PC-9 (cell line): ENCODE results near the gene ZNF408. TPM values are rescaled to one million over a fixed set of nuclear protein-coding genes. Genes with fewer than 3 reads are reported as not detected.
A peak's percentile ranks its signal among the peaks of the same experiment; 100 is the strongest.
"Not testable (repeated sequence)": the region's sequence is repeated elsewhere in the genome, so short reads cannot be mapped to it uniquely, and the experiment has no call there.

Experiments used
- BruUV-seq: library from RNA; stranded (reverse); fragments of 400-500 nt; replicated peaks from 2 replicates; lab custom pipeline; 2021; lab: Mats Ljungman, UMichigan
- CTCF ChIA-PET: fragments of 300-600 bp; sonication (Branson Sonifier 250); formaldehyde crosslinking; loops from one replicate; lab custom pipeline; 2022; ENCODE audit warnings: antibody characterized with exemption; lab: Charles Lee
- POLR2A ChIA-PET: fragments of 300-600 bp; sonication (Branson Sonifier 250); formaldehyde crosslinking; loops from one replicate; lab custom pipeline; 2022; ENCODE audit warnings: antibody characterized with exemption; ENCODE audit not compliant: unreplicated experiment; lab: Charles Lee
- DNase-seq, 2 experiments: peaks; one replicate each; pipeline versions ENCODE4 v3.0.0 to v3.0.0-alpha.2; 2015 to 2022; ENCODE audit warnings: mixed read lengths in 1 of 2
- H2AFZ ChIP-seq: fragments of 200-600 bp; sonication (generic); 2 replicates; pipeline ENCODE4 v1.8.1; 2017; ENCODE audit warnings: antibody characterized with exemption
- H3F3A ChIP-seq: fragments of 200-600 bp; sonication (generic); 2 replicates; pipeline ENCODE4 v1.8.1; 2017; ENCODE audit warnings: antibody characterized with exemption, mild to moderate bottlenecking, low read depth; ENCODE audit not compliant: insufficient read depth
- H3K27ac ChIP-seq: fragments of 200-600 bp; sonication (generic); 2 replicates; pipeline ENCODE4 v1.6.1; 2016; ENCODE audit warnings: mixed run types
- H3K27me3 ChIP-seq: fragments of 200-600 bp; sonication (generic); 2 replicates; pipeline ENCODE4 v1.6.1; 2016; ENCODE audit warnings: low read depth, mixed run types; ENCODE audit not compliant: insufficient read depth
- H3K36me3 ChIP-seq: fragments of 200-600 bp; sonication (generic); 2 replicates; pipeline ENCODE4 v1.6.1; 2016; ENCODE audit warnings: low read depth, mixed run types
- H3K4me1 ChIP-seq: fragments of 200-600 bp; sonication (generic); replicated peaks from 2 replicates; pipeline ENCODE4 v1.6.1; 2016; ENCODE audit warnings: mixed run types; ENCODE audit not compliant: insufficient read depth
- H3K4me2 ChIP-seq: fragments of 200-600 bp; sonication (generic); 2 replicates; pipeline ENCODE4 v1.6.1; 2017; ENCODE audit warnings: mixed run types
- H3K4me3 ChIP-seq: fragments of 200-600 bp; sonication (generic); 2 replicates; pipeline ENCODE4 v1.6.1; 2016; ENCODE audit warnings: mixed run types
- H3K79me2 ChIP-seq: fragments of 200-600 bp; sonication (generic); 2 replicates; pipeline ENCODE4 v1.6.1; 2017; ENCODE audit warnings: low read depth, mixed run types
- H3K9me2 ChIP-seq: fragments of 200-600 bp; sonication (generic); 2 replicates; pipeline ENCODE4 v1.8.1; 2017; ENCODE audit warnings: mild to moderate bottlenecking; ENCODE audit not compliant: insufficient read depth
- H3K9me3 ChIP-seq: fragments of 200-600 bp; sonication (generic); 2 replicates; pipeline ENCODE4 v1.8.1; 2016; ENCODE audit warnings: low read depth; ENCODE audit not compliant: insufficient read depth
- H4K20me1 ChIP-seq: fragments of 200-600 bp; sonication (generic); 2 replicates; pipeline ENCODE4 v1.8.1; 2017; ENCODE audit not compliant: insufficient read depth
- EZH2 ChIP-seq: fragments of 200-600 bp; sonication (generic); IDR thresholded peaks from 2 replicates; pipeline ENCODE4 v1.8.0; 2017; ENCODE audit warnings: antibody characterized with exemption, low read depth
- intact Hi-C: fragments of 100-400 bp; cut with micrococcal nuclease; formaldehyde crosslinking; loops from one replicate; pipeline ENCODE4 v1.10.0; 2022; ENCODE audit not compliant: unreplicated experiment
- total RNA-seq: library from RNA; stranded (reverse); gene quantifications from 2 replicates; pipeline ENCODE4 v1.2.3, GENCODE V29; 2021
- TF ChIP-seq, protein P1 (sequence below): fragments of 200-600 bp; sonication (generic); conservative IDR thresholded peaks from 2 replicates; pipeline ENCODE4 v1.6.1; 2017; ENCODE audit warnings: mixed run types, antibody characterized with exemption, mild to moderate bottlenecking, moderate library complexity

ZNF408 gene
- total RNA-seq, 1 experiment from 2014 or later, result 13.8 TPM

DNA sequence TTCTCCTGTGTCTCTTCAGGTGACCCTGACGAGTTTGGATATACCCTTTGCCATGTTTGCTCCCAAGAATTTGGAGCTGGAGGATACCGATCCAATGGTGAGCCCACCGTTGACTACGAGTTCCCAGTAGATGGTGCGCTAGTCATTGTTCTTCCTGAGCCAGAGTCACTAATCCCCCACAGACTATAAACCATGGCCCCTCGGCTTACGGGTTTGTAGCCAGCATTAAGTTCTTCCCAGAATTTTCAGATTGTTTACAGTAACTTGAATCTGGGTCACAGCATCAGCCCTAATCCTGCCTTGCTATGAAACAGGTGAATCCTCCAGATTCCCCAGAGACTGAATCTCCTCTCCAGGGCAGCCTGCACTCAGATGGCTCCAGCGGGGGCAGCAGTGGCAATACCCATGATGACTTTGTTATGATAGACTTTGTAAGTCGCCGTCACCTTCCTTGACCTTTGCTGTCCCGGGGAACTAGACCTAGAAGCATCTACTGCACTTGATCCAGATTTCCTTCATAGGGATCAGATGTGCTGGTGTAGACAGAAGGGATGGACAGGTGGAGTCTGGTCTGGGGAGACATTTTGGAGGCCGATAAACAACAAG lies 32.2 kb upstream of the ZNF408 start:
- no peaks in the 10 kb centered on the region; the same call in 1 of the 2 replicates for H3F3A ChIP-seq
- no peak for DNase-seq
- no peaks in the 10 kb centered on the region for H3K27me3 ChIP-seq
- no peak overlapping the region for H3K4me3 ChIP-seq
- 0 out of 2 replicates have a peak, but pooled peaks cover 3% of the 10 kb centered on the region for H4K20me1 ChIP-seq
- ChIA-PET POLR2A (no interaction called here), CTCF (no interaction called here)
- TF ChIP-seq, protein P1, sequence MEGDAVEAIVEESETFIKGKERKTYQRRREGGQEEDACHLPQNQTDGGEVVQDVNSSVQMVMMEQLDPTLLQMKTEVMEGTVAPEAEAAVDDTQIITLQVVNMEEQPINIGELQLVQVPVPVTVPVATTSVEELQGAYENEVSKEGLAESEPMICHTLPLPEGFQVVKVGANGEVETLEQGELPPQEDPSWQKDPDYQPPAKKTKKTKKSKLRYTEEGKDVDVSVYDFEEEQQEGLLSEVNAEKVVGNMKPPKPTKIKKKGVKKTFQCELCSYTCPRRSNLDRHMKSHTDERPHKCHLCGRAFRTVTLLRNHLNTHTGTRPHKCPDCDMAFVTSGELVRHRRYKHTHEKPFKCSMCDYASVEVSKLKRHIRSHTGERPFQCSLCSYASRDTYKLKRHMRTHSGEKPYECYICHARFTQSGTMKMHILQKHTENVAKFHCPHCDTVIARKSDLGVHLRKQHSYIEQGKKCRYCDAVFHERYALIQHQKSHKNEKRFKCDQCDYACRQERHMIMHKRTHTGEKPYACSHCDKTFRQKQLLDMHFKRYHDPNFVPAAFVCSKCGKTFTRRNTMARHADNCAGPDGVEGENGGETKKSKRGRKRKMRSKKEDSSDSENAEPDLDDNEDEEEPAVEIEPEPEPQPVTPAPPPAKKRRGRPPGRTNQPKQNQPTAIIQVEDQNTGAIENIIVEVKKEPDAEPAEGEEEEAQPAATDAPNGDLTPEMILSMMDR, result no peak
- no peak for TF ChIP-seq EZH2
- BruUV-seq, result no TSS peak
- H3K4me1 ChIP-seq, result no peaks in the 10 kb centered on the region
- H3K36me3 ChIP-seq, result peaks cover 29% of the 10 kb centered on the region; the same call in 1 of the 2 replicates
- intact Hi-C loops, result no loop called here
- H3K4me2 ChIP-seq, result no peak overlapping the region
- H2AFZ ChIP-seq, result no peak overlapping the region
- no peaks in the 10 kb centered on the region for H3K9me2 ChIP-seq
- H3K9me3 ChIP-seq, result no peaks in the 10 kb centered on the region
- H3K27ac ChIP-seq, result no peak overlapping the region
- no peaks in the 10 kb centered on the region for H3K79me2 ChIP-seq

DNA sequence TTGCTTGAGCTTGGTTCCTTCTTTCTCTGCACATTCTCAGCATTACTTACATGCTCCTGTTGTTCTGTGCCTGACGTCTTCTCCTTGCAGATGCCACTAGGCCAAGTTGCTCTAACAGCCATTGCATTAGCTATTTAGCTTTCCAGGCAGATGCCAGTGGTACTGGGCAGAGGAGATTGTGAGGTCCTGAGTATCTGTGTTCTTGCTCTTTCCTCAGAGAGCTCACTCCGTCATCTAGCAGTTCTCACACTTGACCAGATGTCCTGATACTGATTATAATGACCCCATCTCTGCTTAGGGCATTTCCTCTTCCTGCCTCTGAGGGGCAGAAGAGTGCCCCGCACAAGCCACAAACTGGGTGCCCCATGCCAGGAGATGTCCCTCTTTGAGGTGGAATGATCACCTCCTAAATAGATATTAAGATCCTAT lies 31.1 kb upstream of the ZNF408 start:
- H3K4me1 ChIP-seq, result no peaks in the 10 kb centered on the region
- POLR2A ChIA-PET, result no interaction called here
- H2AFZ ChIP-seq, result no peak overlapping the region
- H3K27me3 ChIP-seq, result no peaks in the 10 kb centered on the region
- H3K79me2 ChIP-seq, result no peaks in the 10 kb centered on the region
- CTCF ChIA-PET, result no interaction called here
- H3K4me3 ChIP-seq, result no peak overlapping the region
- H3K4me2 ChIP-seq, result no peak overlapping the region
- H4K20me1 ChIP-seq, result 0 out of 2 replicates have a peak, but pooled peaks cover 3% of the 10 kb centered on the region
- H3K9me2 ChIP-seq, result no peaks in the 10 kb centered on the region
- no peak for DNase-seq
- H3K27ac ChIP-seq, result no peak overlapping the region
- H3K9me3 ChIP-seq, result no peaks in the 10 kb centered on the region
- peaks cover 29% of the 10 kb centered on the region; the same call in 1 of the 2 replicates for H3K36me3 ChIP-seq
- TF ChIP-seq, protein P1, result peak; percentile 49; the same call in 1 of the 2 replicates
- TF ChIP-seq EZH2, result no peak
- H3F3A ChIP-seq, result peaks cover 9% of the 10 kb centered on the region
- no TSS peak for BruUV-seq
- intact Hi-C loops, result no loop called here

DNA sequence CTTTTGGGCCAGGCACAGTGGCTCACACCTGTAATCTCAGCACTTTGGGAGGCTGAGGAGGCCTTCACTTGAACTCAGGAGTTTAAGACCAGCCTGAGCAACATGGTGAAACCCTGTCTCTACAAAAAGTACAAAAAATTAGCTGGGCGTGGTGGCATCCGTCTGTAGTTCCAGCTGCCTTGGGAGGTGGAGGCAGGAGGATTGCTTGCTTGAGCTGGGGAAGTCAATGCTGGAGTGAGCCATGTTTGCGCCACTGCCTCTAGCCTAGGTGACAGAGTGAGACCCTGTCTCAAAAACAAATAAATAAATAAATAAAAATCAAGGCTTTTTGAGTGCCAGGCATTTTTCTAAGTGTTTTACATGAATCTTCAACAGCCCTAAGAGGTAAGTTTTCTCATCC lies 30.3 kb upstream of the ZNF408 start:
- Histone ChIP-seq H3K36me3 (peaks cover 29% of the 10 kb centered on the region; the same call in 1 of the 2 replicates), H3F3A (peaks cover 17% of the 10 kb centered on the region; the same call in 1 of the 2 replicates)
- H2AFZ ChIP-seq, H3K4me2 ChIP-seq, POLR2A ChIA-PET, H3K4me1 ChIP-seq, intact Hi-C loops, H4K20me1 ChIP-seq, H3K79me2 ChIP-seq, H3K9me2 ChIP-seq, BruUV-seq, H3K9me3 ChIP-seq, CTCF ChIA-PET, H3K27me3 ChIP-seq, H3K27ac ChIP-seq, DNase-seq, H3K4me3 ChIP-seq: not testable (repeated sequence)
